MM.1S (cell line): ENCODE data around the gene CTNNA3.

Experiments used
- CTCF ChIP-seq: fragments of 300-600 bp; sonication (generic); IDR thresholded peaks from 2 replicates; pipeline ENCODE4 v1.5.1; 2016; ENCODE audit warnings: antibody characterized with exemption, low read length, mixed read lengths
- EZH2 ChIP-seq: fragments of 300-600 bp; sonication (generic); optimal IDR thresholded peaks from 2 replicates; pipeline ENCODE3; 2017; ENCODE audit warnings: low read depth, mild to moderate bottlenecking, antibody characterized with exemption, low read length, mixed read lengths
- EZH2phosphoT487 ChIP-seq: fragments of 300-600 bp; sonication (generic); IDR thresholded peaks from 2 replicates; pipeline ENCODE4 v1.6.1; 2018; ENCODE audit warnings: antibody characterized with exemption, low read length

DNA sequence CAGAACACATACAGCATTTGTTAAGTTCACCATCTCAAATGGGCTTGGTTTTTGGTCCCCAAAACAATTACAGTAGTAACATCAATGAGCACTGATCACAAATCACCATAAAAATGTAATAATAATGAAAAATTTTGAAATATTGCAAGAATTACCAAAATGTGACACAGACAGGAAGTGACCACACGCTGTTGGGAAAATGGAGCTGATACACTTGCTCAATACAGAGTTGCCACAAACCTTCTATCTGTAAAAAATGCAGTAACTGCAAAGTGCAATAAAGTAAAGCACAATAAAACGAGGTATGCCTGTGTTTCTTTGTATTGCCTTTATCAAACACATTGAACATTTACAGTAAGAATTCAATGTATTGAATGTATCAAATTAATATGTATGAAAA is 262.7 kb downstream of the CTNNA3 start:
- TF ChIP-seq EZH2 (no peak), CTCF (no peak), EZH2phosphoT487 (no peak)
